GM12874 (cell line): Measurements from ENCODE around the gene PNLIPRP2.

ENCODE experiments used
- CTCF ChIP-seq: IDR thresholded peaks from 2 replicates; pipeline ENCODE4 v1.5.1; 2011; ENCODE audit warnings: low read depth, mild to moderate bottlenecking, control low read depth, low read length, moderate library complexity; ENCODE audit not compliant: insufficient read depth

The PNLIPRP2 gene

GRCh38 chr10:116629340-116629739 lies 8.6 kb downstream of the PNLIPRP2 start:
- TF ChIP-seq CTCF, result no peak

GRCh38 chr10:116630020-116630419 lies 9.3 kb downstream of the PNLIPRP2 start:
- no peak for TF ChIP-seq CTCF

GRCh38 chr10:116631871-116632295 lies 11.1 kb downstream of the PNLIPRP2 start:
- no peak for TF ChIP-seq CTCF

GRCh38 chr10:116632596-116633215 lies 12.0 kb downstream of the PNLIPRP2 start:
- TF ChIP-seq CTCF, result no peak

GRCh38 chr10:116633216-116633600 lies 12.5 kb downstream of the PNLIPRP2 start:
- TF ChIP-seq CTCF, result no peak

GRCh38 chr10:116634126-116634975 lies 13.6 kb downstream of the PNLIPRP2 start:
- no peak for TF ChIP-seq CTCF

- no peak for TF ChIP-seq CTCF
Measured at GRCh38 chr10:116636385-116636784, 15.6 kb downstream of the PNLIPRP2 start.
